ENCODE data around the gene LY6G6F.

The LY6G6F gene

GRCh38 chr6:31677955-31678354 is 28.7 kb upstream of the LY6G6F start:
- no peak for DNase-seq

GRCh38 chr6:31680226-31681134 is 26.2 kb upstream of the LY6G6F start, which contains the start of gene LY6G5C:
Gene LY6G5C (minus strand): TSS chr6:31681067. CDS start chr6:31680373, 694 bp downstream.
- peak in 1 of 2 experiments; percentile 72 for DNase-seq

GRCh38 chr6:31681135-31681671 is 25.5 kb upstream of the LY6G6F start:
- no peak for DNase-seq

GRCh38 chr6:31683591-31683990 is 23.1 kb upstream of the LY6G6F start:
- DNase-seq = no peak

DNA sequence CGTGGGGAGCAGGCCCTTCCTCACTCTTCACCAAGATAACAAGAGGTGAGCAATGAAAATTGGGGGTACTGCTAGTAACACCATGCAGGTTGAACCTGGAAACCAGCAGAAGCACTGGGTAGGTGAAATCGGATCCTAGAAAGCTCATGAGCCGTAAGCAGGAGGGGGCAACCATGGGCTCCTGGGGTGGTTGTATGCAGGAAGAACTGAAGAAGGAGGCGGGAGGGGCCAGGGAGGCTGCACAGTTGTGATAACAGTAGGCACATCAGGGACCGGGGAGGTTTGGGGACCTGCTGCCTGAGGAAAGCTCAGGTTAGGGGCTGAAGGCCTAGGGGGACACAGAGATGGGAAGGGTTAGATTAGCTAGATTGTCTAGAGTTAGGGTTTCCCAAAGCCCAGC is 20.2 kb upstream of the LY6G6F start:
- no peak for DNase-seq

DNA sequence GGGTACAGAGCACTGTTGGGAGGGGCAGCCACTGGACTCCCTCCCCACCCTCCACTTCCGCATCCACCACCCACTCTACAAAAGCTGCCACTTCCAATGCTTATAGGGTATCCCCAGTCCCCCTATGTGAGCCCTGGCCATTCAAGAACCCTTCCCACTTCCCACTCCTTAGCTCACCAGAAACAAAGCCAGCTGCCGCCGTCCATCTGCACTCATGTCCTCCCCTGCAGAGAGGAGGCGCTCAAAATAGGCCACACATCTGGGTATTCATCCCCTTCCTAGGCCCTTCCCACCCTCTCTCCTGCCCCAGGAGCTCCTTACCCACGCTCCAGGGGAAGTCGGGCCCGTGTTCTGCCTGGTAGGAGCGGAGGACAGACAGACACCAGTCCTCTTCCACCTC is 19.3 kb upstream of the LY6G6F start:
- no peak for DNase-seq

- no peak for DNase-seq
These were observed 18.6 kb upstream of the LY6G6F start for GRCh38 chr6:31687860-31688693.

- no peak for DNase-seq
These were observed 17.2 kb upstream of the LY6G6F start for GRCh38 chr6:31689249-31690110.

DNA sequence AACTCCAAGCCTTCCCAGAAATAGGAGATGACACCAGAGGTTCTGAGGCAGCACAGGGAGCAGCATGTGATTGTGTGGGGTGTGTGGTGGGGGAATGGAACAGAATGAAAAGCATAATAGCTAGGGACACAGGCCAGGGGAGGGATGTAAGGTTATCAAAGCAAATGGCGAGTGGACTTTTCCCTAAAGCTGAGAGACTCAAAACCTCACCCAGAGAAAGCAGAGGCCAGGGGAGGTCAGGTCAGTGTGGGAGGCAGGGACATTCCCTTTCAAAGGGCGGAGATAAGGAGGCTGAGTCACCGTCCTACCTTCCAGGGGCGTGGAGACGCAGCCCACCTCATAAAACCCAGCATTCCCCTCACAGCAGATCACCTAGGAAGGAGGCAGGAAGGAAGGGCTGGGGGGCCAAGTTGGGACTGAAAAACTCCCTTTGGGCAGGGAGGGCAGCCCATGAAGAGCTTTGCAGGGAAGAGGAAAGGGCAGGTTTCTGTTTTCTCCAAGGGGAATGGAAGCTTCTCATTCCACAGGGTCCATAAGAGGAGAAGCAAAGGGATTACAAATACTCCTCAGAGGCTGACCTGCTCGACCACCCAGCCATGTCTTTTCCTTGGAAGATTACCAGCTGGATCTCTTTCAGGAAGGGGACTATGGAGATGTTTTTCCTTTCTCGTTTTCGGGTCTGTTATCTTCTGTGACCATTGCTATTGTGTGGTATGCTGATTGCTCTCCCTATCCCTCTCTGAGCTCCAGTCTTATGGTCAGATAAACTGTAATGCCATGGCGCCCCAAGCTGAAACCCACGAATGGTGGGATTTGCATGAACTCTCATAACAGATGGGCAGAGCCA is 16.2 kb upstream of the LY6G6F start:
- no peak for DNase-seq

GRCh38 chr6:31691078-31691463 is 15.6 kb upstream of the LY6G6F start:
- DNase-seq = no peak

DNA sequence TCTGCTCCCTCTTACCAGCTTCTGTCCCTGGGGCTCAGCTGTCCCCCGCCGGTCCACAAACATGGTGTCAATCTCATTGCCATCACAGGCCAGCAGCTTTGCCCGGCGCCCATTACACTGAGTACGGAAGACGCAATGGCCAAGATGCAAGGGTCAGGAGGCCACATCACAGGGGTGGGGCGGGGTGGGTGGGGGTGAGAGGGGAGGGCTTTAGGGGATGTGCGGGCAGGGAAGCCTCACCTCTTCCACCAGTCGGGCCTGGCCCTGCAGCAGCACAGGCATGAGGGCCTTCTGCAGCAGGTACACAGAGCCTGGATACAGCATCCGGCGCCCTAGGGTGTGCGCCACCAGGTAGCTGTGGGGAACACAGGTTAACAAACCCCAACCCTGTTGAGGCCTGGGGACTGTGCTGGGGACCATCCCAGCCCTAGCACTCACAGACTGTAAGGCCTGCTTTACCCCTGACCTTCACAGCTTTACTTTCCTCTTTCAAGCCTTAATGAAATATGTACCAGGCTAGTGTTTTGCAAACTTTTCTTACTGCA is 15.0 kb upstream of the LY6G6F start:
- no peak for DNase-seq

DNA sequence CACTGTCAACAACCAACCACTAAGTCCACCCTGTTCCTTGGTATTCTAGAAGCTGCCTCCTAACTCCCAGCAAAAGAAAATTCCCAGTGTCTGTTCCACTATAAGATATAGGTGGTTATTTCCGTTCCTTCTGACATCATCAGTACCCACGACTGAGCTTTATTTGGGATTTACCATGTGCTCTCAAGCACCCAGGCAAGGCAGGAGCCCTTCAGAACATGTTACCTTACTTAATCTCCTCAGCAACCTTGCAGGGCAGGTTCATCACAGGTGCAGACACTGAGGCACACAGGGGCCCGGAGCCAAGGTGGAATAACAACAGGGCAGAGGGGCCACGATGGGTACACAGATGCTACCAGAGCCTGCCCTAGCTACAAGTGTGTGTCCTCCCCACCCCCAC is 14.3 kb upstream of the LY6G6F start:
- no peak for DNase-seq

GRCh38 chr6:31692886-31693285 is 13.8 kb upstream of the LY6G6F start:
- no peak for DNase-seq

- DNase-seq = no peak
These were observed 13.1 kb upstream of the LY6G6F start for GRCh38 chr6:31693535-31693934.

DNA sequence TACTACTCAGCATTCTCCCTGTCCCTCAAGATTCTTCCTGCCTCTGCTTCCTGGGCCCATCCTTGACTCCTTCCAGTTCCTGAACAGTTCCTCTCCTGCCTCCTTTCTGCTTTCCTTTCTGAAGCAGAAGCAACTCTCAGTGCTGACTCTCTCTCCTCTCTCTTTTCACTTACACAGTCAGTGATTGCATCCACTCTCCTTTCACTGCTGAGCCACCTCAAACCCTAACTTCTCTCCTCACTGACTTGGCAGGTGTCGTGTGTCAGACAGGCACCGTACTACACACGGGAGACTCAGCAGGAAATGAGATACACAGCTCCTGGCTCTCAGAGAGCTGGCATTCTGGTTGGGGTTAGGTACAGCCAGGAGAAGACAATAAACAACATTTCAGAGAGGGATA is 9.1 kb upstream of the LY6G6F start:
- DNase-seq = no peak

DNA sequence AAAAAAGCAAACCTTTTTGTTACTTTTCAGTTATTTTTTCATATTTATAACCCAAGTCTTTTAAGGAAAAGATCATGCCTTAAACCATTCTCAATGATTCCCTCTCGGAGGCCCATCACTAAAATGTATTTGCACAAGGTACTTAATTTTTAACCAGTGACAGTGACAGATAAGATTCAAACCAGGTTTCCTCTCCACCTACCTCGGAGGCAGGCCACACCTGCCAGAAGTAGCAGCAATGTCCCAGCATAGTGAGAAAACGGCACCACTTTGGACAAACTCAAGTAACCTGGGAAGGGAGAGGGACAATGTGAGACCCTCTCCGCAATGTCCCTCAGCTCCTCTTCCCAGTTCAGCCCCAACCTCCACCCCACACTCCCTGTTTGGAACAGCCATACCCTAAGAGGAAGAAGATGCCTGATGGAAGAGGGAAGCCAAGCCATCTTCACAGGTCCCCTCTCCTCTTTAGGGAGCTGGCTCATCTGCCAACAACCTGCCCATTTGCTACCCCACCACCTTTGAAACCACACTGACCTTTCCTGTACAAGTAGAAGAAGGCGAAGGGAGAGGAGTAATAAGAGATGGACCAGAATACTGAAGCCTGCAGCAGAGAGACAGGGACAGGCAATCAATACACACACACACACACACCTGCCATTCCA is 5.8 kb upstream of the LY6G6F start:
- no peak for DNase-seq

DNA sequence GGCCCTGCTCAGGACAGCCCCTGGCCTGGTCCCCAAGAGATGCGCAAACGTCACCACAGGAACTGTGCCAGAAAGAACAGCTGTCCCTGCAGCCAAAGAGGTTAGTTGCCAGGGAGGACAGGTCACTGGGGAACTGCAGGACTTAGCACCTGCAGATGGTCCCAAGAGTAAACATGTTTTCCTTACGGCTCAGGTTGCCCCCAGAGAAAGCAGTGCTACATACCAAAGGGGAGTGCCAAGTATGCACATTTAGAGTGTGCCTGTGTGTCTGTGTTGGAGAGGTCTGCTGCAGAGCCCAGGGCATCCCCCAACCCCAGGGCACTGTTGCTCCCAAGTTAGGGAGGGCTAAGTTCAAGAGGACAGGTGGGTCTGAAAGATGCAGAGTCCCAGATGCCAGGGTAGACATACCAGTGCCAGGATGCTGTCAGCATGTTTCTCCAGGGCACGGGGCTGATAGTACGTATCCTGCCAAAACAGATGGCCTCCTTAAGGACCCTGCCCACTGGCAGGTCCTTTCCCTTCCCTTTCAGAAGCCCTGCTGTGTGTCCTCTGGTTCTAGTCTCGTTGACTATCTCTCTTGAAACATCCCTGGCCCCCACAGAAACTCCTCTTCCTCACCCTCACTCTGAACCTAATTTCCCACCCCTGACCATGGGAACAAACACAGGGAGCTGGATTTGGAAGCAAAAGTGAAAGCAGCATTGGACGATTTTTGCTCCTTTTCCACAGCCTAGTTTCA is 4.8 kb upstream of the LY6G6F start:
- DNase-seq = no peak

DNA sequence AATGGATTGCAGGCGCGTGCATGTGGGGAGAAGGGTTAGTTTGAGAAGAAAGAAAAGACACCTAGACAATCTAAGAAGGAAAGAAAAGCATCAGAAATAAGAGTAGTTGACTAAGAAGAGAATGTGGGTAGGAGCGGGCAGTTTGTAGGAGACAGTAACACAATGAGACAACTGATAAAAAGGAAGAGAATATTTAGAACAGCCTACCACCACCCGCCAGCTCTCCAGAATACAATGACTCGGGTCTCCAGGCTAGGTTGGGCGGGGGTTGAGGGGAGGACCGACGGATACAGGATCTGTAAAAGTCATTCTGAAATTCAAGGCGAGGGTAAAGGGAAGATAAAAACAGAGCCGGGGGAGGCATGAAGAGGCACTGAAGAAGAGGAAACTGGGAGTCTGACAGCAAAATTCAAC is 4.3 kb upstream of the LY6G6F start:
- DNase-seq = no peak

- DNase-seq = peak; percentile 84 to 99
These were observed 3.6 kb upstream of the LY6G6F start, which contains the start of gene ABHD16A for GRCh38 chr6:31702819-31703716. Gene ABHD16A (minus strand): TSS chr6:31703324. CDS start chr6:31703281, 43 bp downstream.
